GM19240 (cell line): ENCODE measurements around the gene OR56B1.

Experiments
- DNase-seq: peaks from one replicate; pipeline ENCODE4 v3.0.0; 2011; ENCODE audit warnings: low spot score; ENCODE audit not compliant: insufficient read length

OR56B1 gene

GRCh38 chr11:5727691-5728090 is 8.6 kb upstream of the OR56B1 start:
- DNase-seq = no peak

DNA sequence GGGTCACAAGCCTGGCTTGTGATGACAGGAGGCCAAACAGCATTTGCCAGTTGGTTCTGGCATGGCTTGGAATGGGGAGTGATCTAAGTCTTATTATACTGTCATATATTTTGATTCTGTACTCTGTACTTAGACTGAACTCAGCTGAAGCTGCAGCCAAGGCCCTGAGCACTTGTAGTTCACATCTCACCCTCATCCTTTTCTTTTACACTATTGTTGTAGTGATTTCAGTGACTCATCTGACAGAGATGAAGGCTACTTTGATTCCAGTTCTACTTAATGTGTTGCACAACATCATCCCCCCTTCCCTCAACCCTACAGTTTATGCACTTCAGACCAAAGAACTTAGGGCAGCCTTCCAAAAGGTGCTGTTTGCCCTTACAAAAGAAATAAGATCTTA is 843 bp downstream of the OR56B1 start:
- no peak for DNase-seq

DNA sequence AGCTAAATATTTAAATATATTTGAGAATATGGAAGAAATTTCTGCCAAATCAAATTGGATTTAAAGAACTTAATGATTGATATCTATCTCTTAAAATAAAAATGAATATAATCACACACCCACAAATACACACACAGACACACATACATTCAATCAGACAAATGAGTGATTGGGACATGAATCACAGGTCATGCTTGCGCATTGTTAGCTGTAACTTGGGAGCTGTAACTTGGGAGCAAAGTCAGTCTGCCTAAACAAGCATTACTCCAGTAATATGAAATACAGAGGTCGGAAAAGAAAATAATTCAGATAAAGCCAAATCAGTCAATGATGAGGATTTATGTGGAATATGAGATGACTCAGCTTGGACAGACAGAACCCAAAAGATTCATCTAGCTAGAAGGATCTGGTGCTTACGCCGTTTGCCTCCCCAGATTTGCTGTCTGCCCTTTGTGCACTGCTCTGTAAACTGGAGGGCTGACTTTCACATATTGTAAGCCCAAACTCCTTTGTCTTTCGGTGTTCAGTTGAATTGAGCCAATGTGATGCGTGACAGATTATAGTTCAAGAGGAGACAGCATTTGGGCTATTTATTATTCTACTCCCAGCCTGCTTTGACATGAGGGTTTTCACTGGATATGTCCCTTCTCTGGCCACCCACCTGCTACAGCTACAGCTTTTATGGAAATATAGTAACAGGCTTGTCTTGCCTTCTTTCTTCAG is 1.6 kb downstream of the OR56B1 start:
- DNase-seq = no peak

DNA sequence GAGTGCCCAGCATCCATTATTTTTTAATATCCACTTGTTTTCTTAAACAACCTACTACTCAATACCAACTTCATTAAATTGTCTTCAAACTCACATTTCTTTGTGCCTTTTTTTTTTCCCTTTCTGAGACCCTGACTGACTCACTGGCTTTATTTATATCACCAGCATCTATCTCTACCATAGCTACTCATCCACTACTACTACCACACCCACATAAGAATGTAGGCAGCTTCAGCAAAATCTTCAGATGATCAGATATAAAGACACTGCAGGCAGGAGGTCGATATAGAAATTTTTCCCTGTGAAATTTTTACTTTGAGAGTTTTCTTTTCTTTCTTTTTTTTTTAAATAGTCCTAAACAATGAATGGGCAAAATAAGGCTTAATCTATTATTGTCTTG is 2.2 kb downstream of the OR56B1 start:
- DNase-seq = no peak

DNA sequence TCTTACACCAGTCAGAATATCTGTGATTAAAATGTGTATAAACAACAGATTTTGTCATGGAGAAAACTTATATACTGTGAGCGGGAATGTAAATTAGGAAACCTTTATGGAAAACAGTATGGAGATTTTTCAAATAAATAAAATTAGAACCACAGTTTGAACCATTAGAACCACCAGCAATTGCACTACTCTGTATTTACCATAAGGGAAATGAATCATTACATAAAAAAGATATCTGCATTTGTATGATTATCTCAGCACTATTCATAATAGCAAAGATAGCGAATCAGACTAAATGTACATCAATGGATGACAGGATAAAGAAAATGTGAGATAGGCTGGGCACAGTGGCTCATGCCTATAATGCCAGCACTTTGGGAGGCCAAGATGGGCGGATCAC is 10.4 kb downstream of the OR56B1 start:
- DNase-seq = no peak

- no peak for DNase-seq
Measured at GRCh38 chr11:5749836-5750235, 13.6 kb downstream of the OR56B1 start.

DNA sequence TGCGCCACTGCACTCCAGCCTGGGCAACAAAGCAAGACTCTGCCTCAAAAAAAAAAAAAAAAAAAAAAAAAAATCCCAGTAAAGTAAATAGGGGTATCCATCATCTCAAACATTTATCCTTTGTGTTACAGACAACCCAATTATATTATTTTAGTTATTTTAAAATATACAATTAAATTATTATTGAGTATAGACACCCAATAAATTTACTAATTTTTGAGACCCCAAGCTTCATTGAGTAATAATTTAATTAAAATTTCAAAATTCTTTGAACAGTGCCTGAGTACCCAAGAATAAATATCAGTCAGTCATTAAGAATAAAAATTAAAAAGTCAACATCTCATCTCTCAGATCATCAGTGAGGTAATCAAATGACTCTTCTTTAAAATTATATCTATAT is 17.7 kb downstream of the OR56B1 start, which contains the start of gene OR52N4:
TSS of gene OR52N4 (plus strand) at position 301 of the 400 bp plus-strand sequence. CDS start 498 bp downstream, outside the sequence.
- DNase-seq = no peak

DNA sequence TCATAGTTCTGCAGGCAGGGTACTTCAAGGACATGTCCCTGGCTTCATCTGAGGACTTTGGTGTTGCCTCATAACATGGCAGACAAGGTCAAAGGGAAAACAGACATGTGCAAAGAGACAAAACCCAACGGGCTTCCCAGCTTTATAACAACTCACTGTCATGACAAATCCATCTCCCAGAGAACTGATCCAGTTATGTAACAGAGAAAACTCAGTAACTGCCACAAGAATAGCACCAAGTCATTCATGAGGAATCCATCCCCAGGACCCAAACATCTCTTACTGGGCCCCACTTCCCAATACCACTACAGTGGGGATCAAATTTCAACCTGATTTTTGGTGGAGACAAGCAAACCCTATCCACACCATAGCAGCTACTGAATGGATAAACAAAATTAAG is 30.8 kb downstream of the OR56B1 start:
- no peak for DNase-seq

GRCh38 chr11:5783255-5783654 is 47.0 kb downstream of the OR56B1 start, which contains the start of gene OR52N5:
OR52N5 (minus strand) TSS chr11:5783355; CDS start chr11:5778634, 4,721 bp downstream.
- no peak for DNase-seq
